SK-N-SH treated with all-trans-retinoic acid at 6 μM for 48 hours (cell line): Measurements from ENCODE around the gene RPL18A.

Experiments used
- ATAC-seq: fragments of 200-7000 bp; cut with Tn5 transposase; 3 replicates; pipeline ENCODE4 v1.9.1; 2020; ENCODE audit warnings: mild to moderate bottlenecking, moderate library complexity
- ARNTL ChIP-seq: fragments of 450-650 bp; formaldehyde crosslinking; IDR thresholded peaks from 2 replicates; pipeline ENCODE4 v1.5.0; 2020; ENCODE audit warnings: low read depth, mild to moderate bottlenecking, moderate library complexity, borderline replicate concordance
- BACH2 ChIP-seq: fragments of 250-450 bp; sonication (Bioruptor Pico); IDR thresholded peaks from 2 replicates; pipeline ENCODE4 v1.9.0; 2021; ENCODE audit warnings: mild to moderate bottlenecking, borderline replicate concordance
- CSDC2 ChIP-seq: fragments of 250-450 bp; sonication (Bioruptor Pico); IDR thresholded peaks from 2 replicates; pipeline ENCODE4 v1.5.0; 2020; ENCODE audit warnings: mild to moderate bottlenecking, moderate library complexity
- ESRRG ChIP-seq: fragments of 250-450 bp; sonication (Bioruptor Pico); IDR thresholded peaks from 2 replicates; pipeline ENCODE4 v1.6.1; 2021; ENCODE audit warnings: mild to moderate bottlenecking
- GLIS3 ChIP-seq: fragments of 250-450 bp; sonication (Bioruptor Pico); IDR thresholded peaks from 2 replicates; pipeline ENCODE4 v1.5.0; 2020; ENCODE audit warnings: mild to moderate bottlenecking, moderate library complexity
- ISL1 ChIP-seq: fragments of 250-450 bp; sonication (Bioruptor Pico); IDR thresholded peaks from 2 replicates; pipeline ENCODE4 v2.1.2; 2022; ENCODE audit warnings: mild to moderate bottlenecking, moderate library complexity
- OSR1 ChIP-seq: fragments of 250-450 bp; sonication (Bioruptor Pico); IDR thresholded peaks from 2 replicates; pipeline ENCODE4 v1.8.0; 2022; ENCODE audit warnings: moderate library complexity, mild to moderate bottlenecking, inconsistent platforms
- POU6F1 ChIP-seq: fragments of 250-450 bp; sonication (Bioruptor Pico); IDR thresholded peaks from 2 replicates; pipeline ENCODE4 v1.8.0; 2021; ENCODE audit warnings: low read depth, mild to moderate bottlenecking, moderate library complexity, borderline replicate concordance
- PPARA ChIP-seq: fragments of 250-450 bp; sonication (Bioruptor Pico); IDR thresholded peaks from 2 replicates; pipeline ENCODE4 v1.5.0; 2020; ENCODE audit warnings: mild to moderate bottlenecking, borderline replicate concordance
- RARB ChIP-seq: fragments of 250-450 bp; sonication (Bioruptor Pico); IDR thresholded peaks from 2 replicates; pipeline ENCODE4 v1.8.0; 2021; ENCODE audit warnings: mild to moderate bottlenecking, moderate library complexity
- SNAI2 ChIP-seq: fragments of 250-450 bp; sonication (Bioruptor Pico); IDR thresholded peaks from 2 replicates; pipeline ENCODE4 v1.5.0; 2020; ENCODE audit warnings: mild to moderate bottlenecking, moderate library complexity
- TCF4 ChIP-seq: fragments of 250-450 bp; sonication (Bioruptor Pico); IDR thresholded peaks from 2 replicates; pipeline ENCODE4 v1.8.0; 2021; ENCODE audit warnings: mild to moderate bottlenecking, moderate library complexity, borderline replicate concordance
- TSHZ2 ChIP-seq: fragments of 250-450 bp; sonication (Bioruptor Pico); IDR thresholded peaks from 2 replicates; pipeline ENCODE4 v1.5.0; 2020; ENCODE audit warnings: mild to moderate bottlenecking, moderate library complexity
- ZC3H10 ChIP-seq: fragments of 250-450 bp; sonication (Bioruptor Pico); IDR thresholded peaks from 2 replicates; pipeline ENCODE4 v1.5.1; 2021; ENCODE audit warnings: mild to moderate bottlenecking, moderate library complexity
- ZFP3 ChIP-seq: fragments of 250-450 bp; sonication (Bioruptor Pico); IDR thresholded peaks from 2 replicates; pipeline ENCODE4 v1.5.0; 2020; ENCODE audit warnings: mild to moderate bottlenecking, moderate library complexity
- ZFP30 ChIP-seq: fragments of 450-650 bp; formaldehyde crosslinking; IDR thresholded peaks from 2 replicates; pipeline ENCODE4 v1.5.0; 2022; ENCODE audit warnings: mild to moderate bottlenecking, moderate library complexity
- ZNF565 ChIP-seq: fragments of 450-650 bp; formaldehyde crosslinking; conservative IDR thresholded peaks from 2 replicates; pipeline ENCODE4 v1.5.0; 2020; ENCODE audit warnings: low read depth, mild to moderate bottlenecking, moderate library complexity
- ZNF70 ChIP-seq: fragments of 450-650 bp; formaldehyde crosslinking; IDR thresholded peaks from 2 replicates; pipeline ENCODE4 v1.5.0; 2020; ENCODE audit warnings: mild to moderate bottlenecking, moderate library complexity
- ZNF8 ChIP-seq: fragments of 450-650 bp; formaldehyde crosslinking; IDR thresholded peaks from 2 replicates; pipeline ENCODE4 v1.5.0; 2020; ENCODE audit warnings: mild to moderate bottlenecking, moderate library complexity
- TF ChIP-seq, protein P1 (sequence below): fragments of 250-450 bp; sonication (Bioruptor Pico); IDR thresholded peaks from 2 replicates; pipeline ENCODE4 v1.5.1; 2020; ENCODE audit warnings: low read depth, mild to moderate bottlenecking, moderate library complexity
- TF ChIP-seq, protein P2 (sequence below): fragments of 250-450 bp; sonication (Bioruptor Pico); IDR thresholded peaks from 2 replicates; pipeline ENCODE4 v1.8.0; 2020; ENCODE audit warnings: mild to moderate bottlenecking, moderate library complexity, borderline replicate concordance

The RPL18A gene

DNA sequence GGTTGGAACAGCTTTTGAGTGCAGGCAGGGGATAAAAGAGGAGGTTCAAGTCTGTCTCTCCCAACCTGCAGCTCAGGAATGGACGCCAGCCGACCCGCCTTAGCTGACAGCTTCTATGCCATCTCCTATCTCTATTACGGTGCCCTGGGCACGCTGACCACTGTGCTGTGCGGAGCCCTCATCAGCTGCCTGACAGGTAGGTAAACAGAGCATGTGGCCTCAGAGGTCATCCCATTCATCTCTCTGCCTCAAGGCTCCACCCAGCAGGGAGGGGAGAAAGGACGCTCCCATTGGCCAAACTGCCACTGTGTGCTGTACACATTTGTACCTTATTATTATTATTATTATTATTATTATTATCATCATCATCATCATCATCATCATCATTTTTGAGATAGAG lies 28.6 kb downstream of the RPL18A start:
- ATAC-seq = no peak
- no peak for TF ChIP-seq RARB (CRISPR knock-in tag)
- no peak for TF ChIP-seq ARNTL
- TF ChIP-seq ZNF565 (CRISPR knock-in tag) = no peak
- TF ChIP-seq ZC3H10 (CRISPR knock-in tag) = no peak
- TF ChIP-seq ISL1 (CRISPR knock-in tag) = no peak
- TF ChIP-seq TCF4 (CRISPR knock-in tag) = no peak
- TF ChIP-seq ZNF70 (CRISPR knock-in tag) = no peak
- TF ChIP-seq TSHZ2 (CRISPR knock-in tag) = no peak
- no peak for TF ChIP-seq ZNF8 (CRISPR knock-in tag)
- TF ChIP-seq, protein P1, sequence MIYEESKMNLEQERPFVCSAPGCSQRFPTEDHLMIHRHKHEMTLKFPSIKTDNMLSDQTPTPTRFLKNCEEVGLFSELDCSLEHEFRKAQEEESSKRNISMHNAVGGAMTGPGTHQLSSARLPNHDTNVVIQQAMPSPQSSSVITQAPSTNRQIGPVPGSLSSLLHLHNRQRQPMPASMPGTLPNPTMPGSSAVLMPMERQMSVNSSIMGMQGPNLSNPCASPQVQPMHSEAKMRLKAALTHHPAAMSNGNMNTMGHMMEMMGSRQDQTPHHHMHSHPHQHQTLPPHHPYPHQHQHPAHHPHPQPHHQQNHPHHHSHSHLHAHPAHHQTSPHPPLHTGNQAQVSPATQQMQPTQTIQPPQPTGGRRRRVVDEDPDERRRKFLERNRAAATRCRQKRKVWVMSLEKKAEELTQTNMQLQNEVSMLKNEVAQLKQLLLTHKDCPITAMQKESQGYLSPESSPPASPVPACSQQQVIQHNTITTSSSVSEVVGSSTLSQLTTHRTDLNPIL (CRISPR knock-in tag) = no peak
- TF ChIP-seq, protein P2, sequence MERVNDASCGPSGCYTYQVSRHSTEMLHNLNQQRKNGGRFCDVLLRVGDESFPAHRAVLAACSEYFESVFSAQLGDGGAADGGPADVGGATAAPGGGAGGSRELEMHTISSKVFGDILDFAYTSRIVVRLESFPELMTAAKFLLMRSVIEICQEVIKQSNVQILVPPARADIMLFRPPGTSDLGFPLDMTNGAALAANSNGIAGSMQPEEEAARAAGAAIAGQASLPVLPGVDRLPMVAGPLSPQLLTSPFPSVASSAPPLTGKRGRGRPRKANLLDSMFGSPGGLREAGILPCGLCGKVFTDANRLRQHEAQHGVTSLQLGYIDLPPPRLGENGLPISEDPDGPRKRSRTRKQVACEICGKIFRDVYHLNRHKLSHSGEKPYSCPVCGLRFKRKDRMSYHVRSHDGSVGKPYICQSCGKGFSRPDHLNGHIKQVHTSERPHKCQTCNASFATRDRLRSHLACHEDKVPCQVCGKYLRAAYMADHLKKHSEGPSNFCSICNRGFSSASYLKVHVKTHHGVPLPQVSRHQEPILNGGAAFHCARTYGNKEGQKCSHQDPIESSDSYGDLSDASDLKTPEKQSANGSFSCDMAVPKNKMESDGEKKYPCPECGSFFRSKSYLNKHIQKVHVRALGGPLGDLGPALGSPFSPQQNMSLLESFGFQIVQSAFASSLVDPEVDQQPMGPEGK (CRISPR knock-in tag) = no peak
- no peak for TF ChIP-seq POU6F1 (CRISPR knock-in tag)
- TF ChIP-seq ESRRG (CRISPR knock-in tag) = no peak
- TF ChIP-seq ZFP30 (CRISPR knock-in tag) = no peak
- no peak for TF ChIP-seq SNAI2 (CRISPR knock-in tag)
- TF ChIP-seq CSDC2 (CRISPR knock-in tag) = no peak
- TF ChIP-seq BACH2 (CRISPR knock-in tag) = no peak
- no peak for TF ChIP-seq OSR1 (CRISPR knock-in tag)

GRCh38 chr19:17889609-17890214 lies 30.0 kb downstream of the RPL18A start:
- peak; percentile 87 for ATAC-seq
- TF ChIP-seq ZC3H10 (CRISPR knock-in tag) (0 out of 2 replicates have a peak, but pooled peaks have one; percentile 18), TCF4 (CRISPR knock-in tag) (no peak), ISL1 (CRISPR knock-in tag) (0 out of 2 replicates have a peak, but pooled peaks have one; percentile 16), TSHZ2 (CRISPR knock-in tag) (no peak), SNAI2 (CRISPR knock-in tag) (peak; percentile 66; the same call in 1 of the 2 replicates), CSDC2 (CRISPR knock-in tag) (peak; percentile 83; the same call in 1 of the 2 replicates)

- TF ChIP-seq PPARA (CRISPR knock-in tag) (no peak), ZC3H10 (CRISPR knock-in tag) (no peak), RARB (CRISPR knock-in tag) (no peak), GLIS3 (CRISPR knock-in tag) (no peak), ARNTL (no peak), ZFP3 (CRISPR knock-in tag) (no peak), ZNF70 (CRISPR knock-in tag) (no peak), BACH2 (CRISPR knock-in tag) (no peak), ZNF565 (CRISPR knock-in tag) (no peak), ZFP30 (CRISPR knock-in tag) (no peak), POU6F1 (CRISPR knock-in tag) (no peak)
- TF ChIP-seq, protein P1 (CRISPR knock-in tag) = no peak
- no peak for ATAC-seq
These were observed 34.1 kb downstream of the RPL18A start for GRCh38 chr19:17893766-17894165.
